Activated CD4-positive, alpha-beta T cell treated with anti-CD3 and anti-CD28 coated beads, Interleukin-2, amount 10 ng/mL, durations not matched to agents 24 days and 14 days (primary cell): ENCODE measurements around the gene CALN1. TPM values are rescaled to one million over a fixed set of nuclear protein-coding genes. Genes with fewer than 3 reads are reported as not detected.

Experiments
- DNase-seq: peaks from one replicate; pipeline ENCODE4 v3.0.0; 2022
- H3K27ac Mint-ChIP-seq: one replicate; pipeline ENCODE4 v1.8.0; 2022; ENCODE audit warnings: mild to moderate bottlenecking, mixed read lengths
- H3K27me3 Mint-ChIP-seq: one replicate; pipeline ENCODE4 v1.8.0; 2022; ENCODE audit warnings: mixed read lengths
- H3K36me3 Mint-ChIP-seq: one replicate; pipeline ENCODE4 v1.8.0; 2022; ENCODE audit warnings: low read depth, mild to moderate bottlenecking, mixed read lengths
- H3K4me1 Mint-ChIP-seq: one replicate; pipeline ENCODE4 v1.8.0; 2021; ENCODE audit warnings: mixed read lengths
- H3K4me3 Mint-ChIP-seq: one replicate; pipeline ENCODE4 v1.8.0; 2022; ENCODE audit warnings: mild to moderate bottlenecking, moderate library complexity, mixed read lengths
- H3K9me3 Mint-ChIP-seq: one replicate; pipeline ENCODE4 v1.8.0; 2021; ENCODE audit warnings: mixed read lengths
- intact Hi-C: fragments of 100-400 bp; cut with micrococcal nuclease; formaldehyde crosslinking; loops from one replicate; pipeline ENCODE4 v1.15.1; 2023
- total RNA-seq: library from RNA; stranded (reverse); gene quantifications from 2 replicates; pipeline ENCODE4 v1.2.3, GENCODE V29; 2022

Gene CALN1
- total RNA-seq, 1 donor from 2014 or later: not detected

DNA sequence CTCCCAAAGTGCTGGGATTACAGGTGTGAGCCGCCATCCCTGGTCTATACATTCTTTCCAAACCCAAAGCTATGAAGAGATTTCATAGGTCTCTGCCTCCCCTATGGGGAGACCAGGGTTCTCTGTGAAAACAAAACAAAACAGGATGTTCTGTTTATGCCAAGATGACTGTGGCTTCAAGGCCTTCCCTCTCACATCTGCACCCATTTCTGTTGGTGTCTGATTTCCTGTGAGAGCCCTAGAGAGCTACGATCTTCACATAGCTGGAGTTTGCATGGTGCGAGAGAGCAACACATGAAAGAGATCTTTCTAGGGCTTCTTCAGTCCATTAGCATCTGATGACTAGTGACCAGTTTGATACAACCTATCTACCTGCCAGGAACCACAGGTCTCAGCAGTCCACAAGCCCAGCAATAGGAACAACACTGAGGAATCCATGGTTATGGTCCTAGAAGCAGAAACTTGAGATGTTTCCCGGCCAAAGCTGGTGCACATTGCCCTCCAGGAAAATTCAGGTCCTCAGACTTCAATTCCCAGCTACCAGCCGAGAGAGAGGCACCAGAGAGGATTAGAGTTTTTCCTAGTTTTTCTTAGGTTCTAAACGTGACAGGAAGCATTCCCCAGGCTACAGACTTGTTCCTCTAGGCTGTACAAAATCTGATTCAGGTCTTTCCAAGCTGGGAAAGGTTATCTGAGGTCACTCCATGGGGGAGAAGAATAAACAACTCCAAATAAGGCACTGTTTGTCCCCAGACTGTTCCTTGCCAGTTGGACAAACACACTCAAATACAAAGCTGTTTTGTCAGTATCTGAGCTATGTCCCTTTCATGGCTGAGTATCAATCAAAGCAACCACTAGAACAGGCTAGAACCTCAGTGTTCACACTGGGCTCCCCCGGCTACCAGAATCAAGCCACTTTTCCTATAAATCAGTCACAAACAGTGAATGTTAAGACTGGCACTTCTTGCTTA is 259.7 kb downstream of the CALN1 start:
- Mint-ChIP-seq H3K4me1 (no peaks in the 10 kb centered on the region), H3K27ac (no peak overlapping the region), H3K36me3 (no peaks in the 10 kb centered on the region), H3K4me3 (no peak overlapping the region), H3K27me3 (no peaks in the 10 kb centered on the region), H3K9me3 (peaks cover 6% of the 10 kb centered on the region)
- intact Hi-C loops: no loop called here
- no peak for DNase-seq

DNA sequence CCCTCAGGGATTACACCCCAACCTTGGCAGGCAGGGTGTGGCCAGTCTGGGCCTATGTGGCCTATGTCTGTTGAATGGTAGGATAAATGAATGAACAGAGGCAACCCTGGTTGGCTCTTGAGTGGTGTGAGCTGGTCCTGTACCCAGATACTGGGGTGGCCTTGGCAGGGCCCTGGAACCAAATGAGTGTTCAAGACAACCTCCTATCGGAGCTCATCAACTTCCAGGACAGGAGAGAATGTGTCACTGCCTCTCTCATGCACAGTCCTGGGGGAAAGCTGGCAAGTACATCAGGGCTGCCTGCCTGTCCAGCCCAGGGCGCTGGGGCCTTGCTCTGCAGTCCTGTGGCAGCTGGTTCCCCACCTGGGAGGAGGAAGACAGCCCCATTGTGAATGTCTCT is 271.6 kb downstream of the CALN1 start:
- no peak overlapping the region for H3K4me3 Mint-ChIP-seq
- DNase-seq: no peak
- intact Hi-C loops: no loop called here
- no peak overlapping the region for H3K27ac Mint-ChIP-seq
- no peaks in the 10 kb centered on the region for H3K36me3 Mint-ChIP-seq
- no peaks in the 10 kb centered on the region for H3K27me3 Mint-ChIP-seq
- peaks cover 19% of the 10 kb centered on the region for H3K9me3 Mint-ChIP-seq
- no peaks in the 10 kb centered on the region for H3K4me1 Mint-ChIP-seq

DNA sequence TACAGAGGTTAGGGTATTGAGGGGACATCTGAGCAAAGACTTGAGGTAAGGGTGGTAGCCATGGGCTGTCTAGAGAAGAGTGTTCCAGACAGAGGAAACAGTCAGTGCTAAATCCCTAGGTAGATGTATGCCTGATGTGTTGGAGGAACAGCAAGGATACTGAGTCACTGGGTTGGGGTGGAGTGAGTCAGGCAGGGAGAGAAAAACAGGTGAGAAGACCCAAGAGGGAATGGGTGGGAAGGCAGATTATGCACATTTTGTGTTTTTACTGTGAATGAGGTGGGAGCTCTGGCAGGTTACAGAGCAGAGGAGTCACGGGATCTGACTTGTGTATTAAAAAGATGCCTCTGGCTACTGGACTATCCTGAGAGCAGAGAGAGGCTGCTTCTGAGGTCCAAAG is 285.0 kb downstream of the CALN1 start:
- no peaks in the 10 kb centered on the region for H3K4me1 Mint-ChIP-seq
- no peaks in the 10 kb centered on the region for H3K36me3 Mint-ChIP-seq
- no peak for DNase-seq
- intact Hi-C loops: no loop called here
- peaks cover 8% of the 10 kb centered on the region for H3K9me3 Mint-ChIP-seq
- H3K27me3 Mint-ChIP-seq: no peaks in the 10 kb centered on the region
- no peak overlapping the region for H3K27ac Mint-ChIP-seq
- H3K4me3 Mint-ChIP-seq: no peak overlapping the region

DNA sequence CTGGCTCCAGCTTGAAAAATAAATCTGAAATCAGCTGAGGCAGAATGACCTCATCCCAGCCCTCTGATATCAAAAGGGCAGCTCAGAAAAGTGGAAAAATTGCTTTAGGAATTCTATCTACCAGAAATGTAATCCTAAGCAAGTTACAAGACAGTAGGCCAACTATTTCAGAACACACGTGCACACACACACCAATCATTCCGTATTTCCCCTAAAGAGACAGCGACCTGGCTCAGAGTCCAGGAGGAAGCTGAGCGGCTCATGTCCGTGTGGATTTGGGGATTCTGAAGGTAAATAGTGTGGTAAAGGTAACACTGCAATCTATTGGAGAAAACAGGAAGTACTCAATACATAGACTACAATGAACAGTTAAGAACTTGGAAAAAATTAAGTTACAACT is 288.2 kb downstream of the CALN1 start:
- DNase-seq: no peak
- Mint-ChIP-seq H3K4me1 (no peaks in the 10 kb centered on the region), H3K4me3 (no peak overlapping the region), H3K9me3 (no peaks in the 10 kb centered on the region), H3K36me3 (no peaks in the 10 kb centered on the region), H3K27me3 (no peaks in the 10 kb centered on the region), H3K27ac (no peak overlapping the region)
- intact Hi-C loops: no loop called here

DNA sequence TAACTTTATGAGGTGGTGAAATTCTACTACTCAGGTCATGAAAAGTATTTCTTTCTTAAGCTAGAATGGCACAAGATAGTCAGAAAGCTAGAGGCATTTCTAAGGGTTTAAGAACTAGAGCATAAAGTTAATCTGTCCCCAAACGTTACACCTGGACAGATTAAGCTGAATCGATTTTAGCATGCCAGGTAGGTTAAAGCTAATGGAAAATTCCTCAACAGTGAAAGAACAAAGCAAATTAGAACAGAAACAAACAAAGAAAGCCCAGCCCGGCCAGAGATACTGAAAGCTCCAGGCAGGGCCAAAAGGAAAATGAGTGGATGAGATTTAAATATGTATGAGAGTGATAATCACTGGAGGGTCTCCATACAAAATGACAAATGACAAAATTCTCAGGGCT is 293.8 kb downstream of the CALN1 start:
- H3K9me3 Mint-ChIP-seq: peaks cover 4% of the 10 kb centered on the region
- H3K27me3 Mint-ChIP-seq: no peaks in the 10 kb centered on the region
- no peak for DNase-seq
- intact Hi-C loops: no loop called here
- H3K4me1 Mint-ChIP-seq: no peaks in the 10 kb centered on the region
- no peaks in the 10 kb centered on the region for H3K36me3 Mint-ChIP-seq
- no peak overlapping the region for H3K4me3 Mint-ChIP-seq
- H3K27ac Mint-ChIP-seq: no peak overlapping the region

DNA sequence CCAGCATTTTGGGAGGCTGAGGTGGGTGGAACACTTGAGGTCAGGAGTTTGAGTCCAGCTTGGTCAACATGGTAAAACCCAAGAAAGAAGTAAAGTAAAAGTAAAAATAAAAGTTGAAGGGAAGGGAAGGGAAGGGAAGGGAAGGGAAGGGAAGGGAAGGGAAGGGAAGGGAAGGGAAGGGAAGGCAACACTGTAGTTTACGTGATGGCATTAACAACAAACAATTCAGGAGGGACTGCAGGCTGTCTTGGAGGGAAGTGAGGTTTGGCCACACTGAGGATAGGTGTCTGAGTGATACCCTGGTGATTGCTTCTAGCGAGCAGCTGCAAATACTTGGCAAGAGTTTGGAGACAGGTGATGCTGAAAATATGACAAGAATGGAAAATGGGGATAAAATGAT is 298.0 kb downstream of the CALN1 start:
- H3K27me3 Mint-ChIP-seq: no peaks in the 10 kb centered on the region
- H3K9me3 Mint-ChIP-seq: peaks cover 8% of the 10 kb centered on the region
- no peak overlapping the region for H3K27ac Mint-ChIP-seq
- DNase-seq: no peak
- H3K4me1 Mint-ChIP-seq: no peaks in the 10 kb centered on the region
- no peak overlapping the region for H3K4me3 Mint-ChIP-seq
- H3K36me3 Mint-ChIP-seq: no peaks in the 10 kb centered on the region
- intact Hi-C loops: no loop called here

DNA sequence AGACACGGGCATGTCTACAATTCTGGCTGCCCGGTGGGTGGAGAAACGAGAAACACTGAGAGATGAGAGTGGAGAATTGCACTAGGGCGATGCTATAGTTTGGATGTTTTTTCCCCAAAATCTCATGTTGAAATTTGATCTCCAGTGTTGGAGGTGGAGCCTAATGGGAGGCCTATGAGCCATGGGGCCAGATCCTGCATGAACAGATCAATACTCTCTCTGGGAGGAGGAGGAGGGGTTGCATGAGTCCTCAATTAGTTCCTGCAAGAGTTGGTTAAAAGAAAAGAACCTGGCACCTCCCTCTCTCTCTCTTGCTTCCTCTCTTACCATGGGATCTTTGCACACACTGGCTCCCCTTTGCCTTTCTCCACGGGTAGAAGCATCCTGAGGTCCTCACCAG is 299.1 kb downstream of the CALN1 start:
- intact Hi-C loops: no loop called here
- no peak overlapping the region for H3K27ac Mint-ChIP-seq
- no peaks in the 10 kb centered on the region for H3K36me3 Mint-ChIP-seq
- DNase-seq: no peak
- H3K4me3 Mint-ChIP-seq: no peak overlapping the region
- H3K27me3 Mint-ChIP-seq: no peaks in the 10 kb centered on the region
- H3K4me1 Mint-ChIP-seq: no peaks in the 10 kb centered on the region
- H3K9me3 Mint-ChIP-seq: peaks cover 15% of the 10 kb centered on the region

DNA sequence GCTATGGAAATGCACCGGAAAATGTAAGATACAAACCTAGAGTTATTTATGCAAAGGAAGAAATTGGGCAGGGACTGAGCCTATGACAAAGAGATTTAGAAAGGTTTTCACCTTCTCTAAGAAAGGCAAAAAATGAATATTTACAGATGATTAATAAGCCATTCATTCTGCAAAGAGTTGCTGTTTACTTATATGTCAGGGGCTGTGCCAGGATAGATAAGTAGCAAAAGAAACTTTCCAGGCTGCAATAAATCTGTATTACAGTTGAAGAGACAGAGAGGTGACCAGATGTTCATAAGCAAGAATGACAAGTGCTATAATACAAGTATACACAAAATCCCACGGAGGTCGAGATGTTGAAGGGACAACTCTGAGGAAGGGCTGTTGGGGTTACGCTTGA is 299.6 kb downstream of the CALN1 start:
- no peak for DNase-seq
- no peak overlapping the region for H3K27ac Mint-ChIP-seq
- H3K4me1 Mint-ChIP-seq: no peaks in the 10 kb centered on the region
- intact Hi-C loops: no loop called here
- H3K4me3 Mint-ChIP-seq: no peak overlapping the region
- no peaks in the 10 kb centered on the region for H3K36me3 Mint-ChIP-seq
- no peaks in the 10 kb centered on the region for H3K27me3 Mint-ChIP-seq
- H3K9me3 Mint-ChIP-seq: peaks cover 18% of the 10 kb centered on the region

DNA sequence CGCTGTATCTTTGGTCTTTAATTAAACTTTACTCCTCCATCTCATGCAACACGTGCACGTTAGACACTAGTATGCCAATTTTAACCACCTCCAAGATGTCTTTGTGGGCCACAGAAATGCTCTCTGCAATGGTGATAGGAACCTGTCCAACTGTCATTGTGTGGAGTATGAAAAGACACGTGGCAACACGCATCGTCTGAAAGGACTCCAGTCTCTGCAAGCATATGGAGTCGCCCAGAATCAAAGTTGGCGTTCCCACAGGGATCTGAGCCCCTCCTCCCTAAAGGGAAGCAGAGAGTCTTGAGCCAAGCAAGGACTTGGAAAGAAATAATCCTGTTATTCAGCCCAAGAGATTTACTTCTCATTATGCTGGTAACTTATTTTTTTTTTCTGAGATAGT is 301.1 kb downstream of the CALN1 start:
- Mint-ChIP-seq H3K27me3 (no peaks in the 10 kb centered on the region), H3K27ac (no peak overlapping the region), H3K9me3 (peaks cover 21% of the 10 kb centered on the region), H3K36me3 (no peaks in the 10 kb centered on the region), H3K4me3 (no peak overlapping the region), H3K4me1 (no peaks in the 10 kb centered on the region)
- no peak for DNase-seq
- intact Hi-C loops: no loop called here

DNA sequence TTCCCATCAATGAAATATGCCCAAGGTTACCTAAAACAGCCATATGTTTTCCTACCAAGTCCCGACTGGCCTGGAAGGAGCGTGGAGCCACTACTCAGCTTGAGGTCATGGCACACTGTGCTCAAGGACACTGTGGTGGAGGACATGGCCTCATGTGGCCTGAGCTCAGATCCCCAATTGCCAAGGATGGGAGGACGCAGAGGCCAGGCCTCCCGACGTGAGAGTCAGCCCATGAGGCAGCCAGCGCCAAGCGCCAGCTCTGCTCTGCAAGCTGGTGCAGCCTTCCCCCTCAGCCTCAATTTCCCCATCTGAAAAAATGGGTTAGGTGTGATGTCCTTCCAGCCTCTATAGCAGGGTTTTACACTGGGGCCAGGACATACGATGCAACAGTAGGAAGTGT is 302.6 kb downstream of the CALN1 start:
- H3K9me3 Mint-ChIP-seq: peaks cover 22% of the 10 kb centered on the region
- intact Hi-C loops: no loop called here
- no peaks in the 10 kb centered on the region for H3K4me1 Mint-ChIP-seq
- no peaks in the 10 kb centered on the region for H3K36me3 Mint-ChIP-seq
- no peak for DNase-seq
- no peak overlapping the region for H3K27ac Mint-ChIP-seq
- no peaks in the 10 kb centered on the region for H3K27me3 Mint-ChIP-seq
- H3K4me3 Mint-ChIP-seq: no peak overlapping the region

DNA sequence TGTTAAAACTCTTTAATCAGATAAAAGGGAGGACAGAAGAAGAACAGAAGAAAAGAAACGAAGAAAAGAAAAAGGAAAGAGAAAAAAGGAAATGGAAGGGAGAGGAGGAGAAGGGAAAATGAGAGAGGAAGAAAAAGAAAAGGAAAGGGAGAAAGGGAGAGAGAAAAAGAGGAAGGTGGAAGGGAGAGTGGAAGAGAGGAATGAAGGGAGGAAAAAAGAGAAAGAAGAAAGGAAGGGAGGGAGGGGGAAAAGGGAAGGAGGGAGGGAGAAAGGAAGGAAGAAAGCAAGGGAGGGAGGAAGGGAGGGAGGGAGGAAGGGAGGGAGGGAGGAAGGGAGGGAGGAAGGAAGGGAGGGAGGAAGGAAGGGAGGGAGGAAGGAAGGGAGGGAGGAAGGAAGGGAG is 305.7 kb downstream of the CALN1 start:
- H3K4me3 Mint-ChIP-seq: no peak overlapping the region
- peaks cover 22% of the 10 kb centered on the region for H3K9me3 Mint-ChIP-seq
- intact Hi-C loops: no loop called here
- H3K4me1 Mint-ChIP-seq: no peaks in the 10 kb centered on the region
- no peak overlapping the region for H3K27ac Mint-ChIP-seq
- DNase-seq: no peak
- H3K36me3 Mint-ChIP-seq: no peaks in the 10 kb centered on the region
- no peaks in the 10 kb centered on the region for H3K27me3 Mint-ChIP-seq

DNA sequence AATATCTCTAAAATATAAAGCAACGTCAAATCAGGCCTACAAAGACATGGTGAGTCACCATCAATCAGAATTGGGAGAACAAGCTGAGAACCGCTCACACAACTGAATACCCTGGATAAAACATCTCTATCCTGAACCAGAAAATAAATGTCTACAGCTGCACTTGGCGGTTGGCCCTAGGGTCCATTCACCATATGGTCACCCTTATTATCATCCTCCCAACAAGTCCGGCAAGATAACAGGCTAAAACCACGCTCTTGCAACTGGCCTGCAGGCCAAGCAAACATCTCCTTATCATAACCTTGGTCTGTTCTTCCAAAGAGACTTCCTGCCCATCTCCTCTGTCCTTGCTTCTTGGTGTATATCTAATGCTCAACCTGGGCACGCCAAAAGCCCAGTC is 310.7 kb downstream of the CALN1 start:
- no peak for DNase-seq
- Mint-ChIP-seq H3K36me3 (no peaks in the 10 kb centered on the region), H3K27me3 (no peaks in the 10 kb centered on the region), H3K4me1 (no peaks in the 10 kb centered on the region), H3K27ac (no peak overlapping the region), H3K9me3 (peaks cover 10% of the 10 kb centered on the region), H3K4me3 (no peak overlapping the region)
- intact Hi-C loops: no loop called here

DNA sequence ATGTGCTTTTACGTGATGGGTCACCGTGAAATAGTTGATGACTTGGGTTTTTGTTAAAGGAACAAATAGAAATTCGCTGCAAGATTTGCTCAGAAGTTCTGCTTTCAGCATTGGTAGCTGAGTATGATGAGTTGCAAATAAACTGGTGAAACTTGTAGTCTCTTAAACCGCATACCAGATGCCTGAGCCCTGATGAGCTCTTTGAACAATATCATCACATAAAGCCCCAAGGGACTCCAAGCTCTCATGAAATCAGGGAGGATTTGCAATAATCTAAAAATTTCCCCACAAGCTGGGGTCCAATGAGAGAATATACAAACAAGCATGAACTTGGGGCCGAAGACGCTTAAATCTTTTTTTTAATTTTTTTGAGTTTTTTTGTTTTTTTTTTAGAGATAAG is 312.4 kb downstream of the CALN1 start:
- Mint-ChIP-seq H3K36me3 (no peaks in the 10 kb centered on the region), H3K9me3 (peaks cover 6% of the 10 kb centered on the region), H3K27ac (no peak overlapping the region), H3K27me3 (no peaks in the 10 kb centered on the region), H3K4me3 (no peak overlapping the region), H3K4me1 (no peaks in the 10 kb centered on the region)
- intact Hi-C loops: no loop called here
- no peak for DNase-seq

DNA sequence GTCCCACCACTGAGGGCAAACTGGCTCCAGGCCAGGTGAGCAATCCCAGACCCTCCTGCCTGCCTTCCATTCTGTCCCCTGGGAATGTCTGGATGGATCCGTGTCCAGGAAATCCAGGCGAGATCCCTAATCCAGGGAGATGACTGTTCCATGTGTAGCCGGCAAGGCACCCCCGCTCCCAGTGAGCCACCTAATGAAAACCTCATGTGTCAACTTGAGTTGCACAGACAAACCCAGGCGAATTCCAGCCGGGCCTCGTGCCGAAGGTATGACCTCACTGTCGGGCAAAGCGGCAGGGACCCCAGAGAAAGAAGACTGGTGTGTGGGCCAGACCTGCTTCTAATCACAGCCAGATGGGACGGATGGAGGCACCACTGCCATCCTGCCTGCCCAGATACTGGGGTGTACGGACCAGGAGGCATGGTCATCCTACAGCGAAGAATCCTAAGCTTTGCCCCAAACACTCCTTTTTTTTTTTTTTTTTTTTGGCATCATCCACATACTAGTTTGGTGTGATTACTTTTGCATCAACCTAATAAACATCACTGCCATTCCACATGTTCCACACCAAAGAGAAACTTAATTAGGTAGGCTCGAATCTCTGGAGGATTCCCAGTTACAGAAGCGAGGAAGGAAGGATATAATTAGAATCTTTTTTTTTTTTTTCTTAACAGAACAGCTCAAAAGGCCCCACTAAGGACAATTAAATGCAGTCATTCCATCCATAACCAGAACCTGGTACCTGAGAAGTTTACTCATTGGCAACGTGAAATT is 313.1 kb downstream of the CALN1 start:
- intact Hi-C loops: no loop called here
- no peaks in the 10 kb centered on the region for H3K36me3 Mint-ChIP-seq
- no peak for DNase-seq
- no peak overlapping the region for H3K27ac Mint-ChIP-seq
- H3K27me3 Mint-ChIP-seq: no peaks in the 10 kb centered on the region
- no peaks in the 10 kb centered on the region for H3K4me1 Mint-ChIP-seq
- H3K4me3 Mint-ChIP-seq: no peak overlapping the region
- peaks cover 6% of the 10 kb centered on the region for H3K9me3 Mint-ChIP-seq
